Lower leg skin (tissue), 4 donors: ENCODE results near the gene FAM174B. TPM values are rescaled to one million over a fixed set of nuclear protein-coding genes. Genes with fewer than 3 reads are reported as not detected.

Experiments used
- DNase-seq, 2 donors: peaks; one replicate each; pipeline ENCODE4 v3.0.0-alpha.2; 2019; ENCODE audit warnings: low spot score in 2 of 2
- H3K4me3 ChIP-seq: fragments of 200-600 bp; sonication (generic); 2 replicates; pipeline ENCODE4 v1.5.1; 2017; ENCODE audit warnings: mild to moderate bottlenecking, low read depth; ENCODE audit not compliant: poor library complexity, severe bottlenecking
- CTCF ChIP-seq, 3 donors: fragments of 450-650 bp; IDR thresholded peaks; one replicate each; pipeline ENCODE4 v1.5.1; 2016; ENCODE audit warnings: antibody characterized with exemption in 3 of 3, mild to moderate bottlenecking in 3 of 3, moderate library complexity in 2 of 3
- POLR2A ChIP-seq, 2 donors: fragments of 450-650 bp; IDR thresholded peaks; one replicate each; pipeline ENCODE4 v1.6.1; 2016 to 2017; ENCODE audit warnings: antibody characterized with exemption in 2 of 2, mild to moderate bottlenecking in 1 of 2, moderate library complexity in 1 of 2
- WGBS, 2 donors: methylation state at CpG; one replicate each; pipeline ENCODE4 v1.1.5; 2018; 5-methylcytosine and 5-hydroxymethylcytosine counted together
- intact Hi-C: fragments of 100-400 bp; cut with DNase I; formaldehyde crosslinking; loops from one replicate; pipeline ENCODE4 v1.15.0; 2023; ENCODE audit warnings: low total_unique reads
- total RNA-seq, 4 donors: library from RNA; depleted of rRNA; stranded (reverse); fragments of >200 nt; gene quantifications; one replicate each; pipeline ENCODE4 v1.1.0, GENCODE V29; 2016

Gene FAM174B
- total RNA-seq, 4 donors from 2014 or later, result 9.9 to 33.4 (median 18.3) TPM

- 71 to 74% methylated on average over 4 of the region's 4 CpGs for WGBS, 2 donors
- intact Hi-C loops, result no loop called here
- H3K4me3 ChIP-seq, result no peak overlapping the region
- TF ChIP-seq CTCF (IDR thresholded peaks at IDR 0.05), result no peak
- TF ChIP-seq POLR2A (IDR thresholded peaks at IDR 0.05), result no peak
- no peak for DNase-seq
These were observed 71.5 kb downstream of the FAM174B start for GRCh38 chr15:92584105-92584504.

GRCh38 chr15:92583096-92584034 lies 72.2 kb downstream of the FAM174B start:
- 78 to 86% methylated on average over 19 of the region's 19 CpGs for WGBS, 2 donors
- peak in 1 of 2 donors; percentile 74 for DNase-seq
- no peak for TF ChIP-seq POLR2A (IDR thresholded peaks at IDR 0.05)
- TF ChIP-seq CTCF (IDR thresholded peaks at IDR 0.05), result no peak
- intact Hi-C loops, result no loop called here
- H3K4me3 ChIP-seq, result no peak overlapping the region

GRCh38 chr15:92582206-92582605 lies 73.4 kb downstream of the FAM174B start:
- TF ChIP-seq POLR2A (IDR thresholded peaks at IDR 0.05), result no peak
- TF ChIP-seq CTCF (IDR thresholded peaks at IDR 0.05), result no peak
- peak in 1 of 2 donors; percentile 26 for DNase-seq
- 82 to 90% methylated on average over 6 of the region's 6 CpGs for WGBS, 2 donors
- intact Hi-C loops, result no loop called here
- no peak overlapping the region for H3K4me3 ChIP-seq

GRCh38 chr15:92580933-92581445 lies 74.6 kb downstream of the FAM174B start:
- 90 to 97% methylated on average over 7 of the region's 7 CpGs for WGBS, 2 donors
- DNase-seq, result peak in 1 of 2 donors; percentile 53
- intact Hi-C loops, result no loop called here
- TF ChIP-seq POLR2A (IDR thresholded peaks at IDR 0.05), result no peak
- TF ChIP-seq CTCF (IDR thresholded peaks at IDR 0.05), result no peak
- H3K4me3 ChIP-seq, result no peak overlapping the region

GRCh38 chr15:92580521-92580920 lies 75.1 kb downstream of the FAM174B start:
- 91 to 95% methylated on average over 12 of the region's 12 CpGs for WGBS, 2 donors
- H3K4me3 ChIP-seq, result no peak overlapping the region
- TF ChIP-seq CTCF (IDR thresholded peaks at IDR 0.05) (no peak), POLR2A (IDR thresholded peaks at IDR 0.05) (no peak)
- peak in 1 of 2 donors; percentile 58 for DNase-seq
- intact Hi-C loops, result no loop called here
